T-helper 1 cell treated with Interleukin-12 subunit alpha and Interleukin-12 subunit beta and Interleukin-4 antibody, amounts not matched to agents 30 μg/mL and 1 μg/mL, for 36 hours (primary cell): ENCODE data around the gene MOGAT2.

Experiments
- H3K27ac Mint-ChIP-seq: one replicate; pipeline ENCODE4 v1.8.0; 2021; ENCODE audit warnings: mild to moderate bottlenecking, mixed read lengths
- H3K27me3 Mint-ChIP-seq: one replicate; pipeline ENCODE4 v1.8.0; 2021; ENCODE audit warnings: low read depth, mixed read lengths
- H3K36me3 Mint-ChIP-seq: one replicate; pipeline ENCODE4 v1.8.0; 2021; ENCODE audit warnings: low read depth, mixed read lengths
- H3K4me1 Mint-ChIP-seq: one replicate; pipeline ENCODE4 v1.8.0; 2021; ENCODE audit warnings: low read depth, mixed read lengths
- H3K4me3 Mint-ChIP-seq: one replicate; pipeline ENCODE4 v1.8.0; 2021; ENCODE audit warnings: mild to moderate bottlenecking, moderate library complexity, mixed read lengths
- H3K9me3 Mint-ChIP-seq: one replicate; pipeline ENCODE4 v1.8.0; 2021; ENCODE audit warnings: mixed read lengths

Gene MOGAT2

DNA sequence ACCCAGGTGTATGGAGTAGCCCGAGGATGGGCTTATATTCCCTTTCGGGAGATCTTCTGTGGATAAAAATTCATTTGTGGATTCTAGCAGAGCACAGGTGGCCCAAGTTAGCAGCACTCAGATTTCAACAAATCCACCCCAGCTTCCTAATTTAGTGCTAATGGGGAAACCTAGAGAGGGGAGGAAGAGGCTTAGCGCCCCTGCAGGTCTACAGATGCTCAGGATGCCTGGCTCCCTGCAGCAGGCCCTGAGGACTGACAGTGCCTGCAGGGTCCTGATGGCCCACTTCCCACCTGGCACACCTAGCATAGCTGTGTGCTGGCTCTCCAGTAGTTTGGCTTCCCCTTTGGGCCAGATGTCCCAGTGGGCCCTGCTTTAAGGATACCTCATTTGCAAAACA lies 57.4 kb downstream of the MOGAT2 start:
- Mint-ChIP-seq H3K4me3 (no peak overlapping the region), H3K36me3 (peaks cover 4% of the 10 kb centered on the region), H3K27me3 (peaks cover 13% of the 10 kb centered on the region), H3K4me1 (peaks cover 41% of the 10 kb centered on the region), H3K27ac (no peak overlapping the region), H3K9me3 (no peaks in the 10 kb centered on the region)

DNA sequence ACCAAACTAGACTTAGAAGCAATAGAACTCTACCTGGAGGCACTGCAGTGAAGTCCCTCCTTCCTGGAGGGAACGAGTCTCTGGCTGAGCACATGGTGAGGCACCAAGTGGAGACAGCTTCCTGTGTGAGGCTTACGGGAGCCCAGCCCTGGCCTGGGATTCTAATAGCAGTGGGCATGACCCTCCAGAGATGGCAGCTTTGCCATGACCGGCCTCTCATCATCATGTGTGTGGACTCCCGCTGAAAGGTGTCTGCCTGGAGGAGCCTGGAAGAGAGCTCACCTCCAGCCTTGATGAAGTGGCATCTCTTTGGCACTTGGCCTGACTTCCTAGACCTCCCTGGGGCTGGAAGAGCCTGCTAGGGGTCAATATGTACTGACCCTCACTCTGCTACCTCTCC lies 58.9 kb downstream of the MOGAT2 start:
- Mint-ChIP-seq H3K4me1 (peaks cover 34% of the 10 kb centered on the region), H3K4me3 (no peak overlapping the region), H3K27me3 (no peaks in the 10 kb centered on the region), H3K36me3 (peaks cover 4% of the 10 kb centered on the region), H3K9me3 (no peaks in the 10 kb centered on the region), H3K27ac (no peak overlapping the region)

DNA sequence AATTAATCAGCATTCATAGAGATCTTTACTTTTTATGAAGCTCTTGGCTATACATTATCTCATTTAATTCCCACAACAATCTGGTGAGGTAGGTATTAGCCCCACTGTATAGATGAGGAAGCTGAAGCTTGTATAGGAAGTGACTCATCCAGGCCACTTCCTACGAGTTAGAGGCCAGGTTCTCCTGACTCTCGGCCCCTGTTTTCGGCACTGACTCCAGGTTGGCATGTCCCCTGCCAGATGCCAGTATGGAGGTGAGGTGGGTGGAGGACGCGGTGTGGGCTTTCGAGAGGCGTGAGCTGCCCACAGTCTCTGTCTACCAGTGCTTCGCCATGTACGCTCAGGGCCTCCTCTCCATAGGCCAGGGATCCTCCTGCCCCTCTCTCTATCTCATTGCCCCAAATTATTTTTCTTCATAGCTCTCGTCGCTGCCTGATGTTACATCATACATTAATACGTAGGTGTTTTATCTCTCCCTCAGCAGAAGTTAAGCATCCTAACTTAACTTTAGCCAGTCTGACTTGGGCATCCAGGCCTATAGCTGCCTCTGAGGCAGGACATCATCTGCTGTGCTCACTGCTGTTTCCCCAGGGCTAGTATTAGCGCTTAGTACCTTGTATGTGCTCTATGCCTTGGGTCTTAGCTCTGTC lies 59.9 kb downstream of the MOGAT2 start:
- Mint-ChIP-seq H3K36me3 (peaks cover 4% of the 10 kb centered on the region), H3K9me3 (no peaks in the 10 kb centered on the region), H3K27ac (peak overlapping the region; percentile 53), H3K4me1 (peaks cover 31% of the 10 kb centered on the region), H3K4me3 (no peak overlapping the region), H3K27me3 (no peaks in the 10 kb centered on the region)

DNA sequence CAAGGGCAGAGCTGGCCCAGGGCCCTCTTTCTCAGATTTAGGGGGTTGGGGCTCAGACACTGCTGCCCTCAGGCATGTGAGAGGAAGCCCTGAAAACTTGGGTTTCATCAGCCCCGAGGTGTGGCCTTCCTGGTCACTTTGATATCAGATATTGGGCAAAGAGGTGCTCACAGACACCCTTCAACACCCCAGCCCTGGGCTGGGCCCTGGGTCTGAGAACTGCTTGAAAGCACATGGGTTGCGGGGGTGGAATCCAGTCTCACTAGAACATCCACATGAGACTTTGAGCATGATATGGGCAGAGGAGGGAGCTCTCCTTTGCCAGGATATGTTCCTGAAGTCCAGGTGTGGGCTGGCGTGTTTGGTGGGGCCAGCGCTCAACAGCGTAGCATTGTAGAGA lies 61.3 kb downstream of the MOGAT2 start:
- Mint-ChIP-seq H3K27ac (no peak overlapping the region), H3K4me1 (peaks cover 27% of the 10 kb centered on the region), H3K9me3 (no peaks in the 10 kb centered on the region), H3K27me3 (no peaks in the 10 kb centered on the region), H3K36me3 (no peaks in the 10 kb centered on the region), H3K4me3 (no peak overlapping the region)

GRCh38 chr11:75779960-75780359 lies 62.3 kb downstream of the MOGAT2 start:
- Mint-ChIP-seq H3K27me3 (no peaks in the 10 kb centered on the region), H3K27ac (no peak overlapping the region), H3K4me3 (no peak overlapping the region), H3K36me3 (no peaks in the 10 kb centered on the region), H3K4me1 (peaks cover 25% of the 10 kb centered on the region), H3K9me3 (no peaks in the 10 kb centered on the region)

DNA sequence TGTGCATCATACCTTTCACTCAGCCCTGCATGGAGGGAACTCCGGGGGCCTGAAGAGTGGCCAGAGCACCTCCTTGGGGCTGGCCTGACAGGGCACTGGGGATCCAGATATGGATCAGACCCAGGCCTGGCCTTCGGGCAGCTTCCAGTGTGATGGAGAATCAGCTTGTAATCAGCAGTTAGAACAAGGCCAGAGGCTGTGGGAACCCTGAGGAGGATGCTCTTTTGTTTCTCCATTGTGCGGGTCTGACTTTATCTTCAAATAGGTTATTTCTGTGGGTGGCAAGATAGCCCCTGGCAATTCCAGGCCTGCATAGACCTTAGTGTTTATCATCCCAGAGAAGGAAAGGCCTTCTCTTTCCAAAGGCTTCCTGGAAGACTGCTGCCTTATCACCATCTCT lies 63.2 kb downstream of the MOGAT2 start:
- Mint-ChIP-seq H3K27me3 (no peaks in the 10 kb centered on the region), H3K27ac (no peak overlapping the region), H3K4me3 (no peak overlapping the region), H3K36me3 (no peaks in the 10 kb centered on the region), H3K9me3 (no peaks in the 10 kb centered on the region), H3K4me1 (peaks cover 24% of the 10 kb centered on the region)

DNA sequence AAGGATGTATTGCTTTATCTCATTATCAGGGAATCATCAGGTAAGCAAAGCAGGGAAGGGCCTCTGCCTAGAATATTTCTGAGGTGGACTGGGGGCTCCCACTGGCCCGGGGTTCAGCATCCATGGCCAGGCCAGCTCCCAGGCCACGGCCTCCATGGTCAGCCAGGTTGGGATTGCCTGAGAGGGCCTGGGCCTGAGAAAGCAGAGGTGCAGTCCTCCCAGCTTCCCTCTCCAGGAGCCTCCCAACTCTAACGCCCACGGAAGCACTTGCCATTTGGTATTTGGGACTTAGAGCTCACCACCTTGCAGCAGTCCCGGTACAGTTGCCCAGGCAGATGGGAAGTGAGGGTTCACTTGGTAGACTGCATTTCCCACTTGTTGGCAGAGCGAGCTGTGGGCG lies 63.7 kb downstream of the MOGAT2 start:
- no peaks in the 10 kb centered on the region for H3K36me3 Mint-ChIP-seq
- no peaks in the 10 kb centered on the region for H3K9me3 Mint-ChIP-seq
- H3K4me3 Mint-ChIP-seq: no peak overlapping the region
- H3K4me1 Mint-ChIP-seq: peaks cover 21% of the 10 kb centered on the region
- H3K27ac Mint-ChIP-seq: no peak overlapping the region
- H3K27me3 Mint-ChIP-seq: no peaks in the 10 kb centered on the region

DNA sequence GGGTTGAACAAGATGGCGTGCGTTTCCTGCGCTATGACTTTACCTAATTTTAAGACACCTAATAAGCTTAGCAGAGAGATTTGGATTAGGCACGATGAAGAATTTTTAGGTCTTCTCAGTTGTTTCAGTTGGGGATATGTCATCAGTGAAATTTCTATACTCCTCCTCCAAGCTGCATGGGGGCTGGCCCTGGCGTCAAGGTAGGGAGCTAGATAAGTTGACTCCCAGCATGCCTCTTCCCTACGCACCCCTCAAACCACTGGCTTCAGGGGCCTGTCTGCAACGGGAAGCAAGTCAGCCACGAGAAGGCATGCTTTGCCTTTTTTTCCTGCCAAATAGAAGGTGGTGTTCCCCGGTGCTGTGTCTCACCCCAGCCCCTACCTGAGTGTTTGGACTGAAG lies 64.2 kb downstream of the MOGAT2 start:
- H3K27me3 Mint-ChIP-seq: no peaks in the 10 kb centered on the region
- peaks cover 19% of the 10 kb centered on the region for H3K4me1 Mint-ChIP-seq
- no peaks in the 10 kb centered on the region for H3K9me3 Mint-ChIP-seq
- H3K4me3 Mint-ChIP-seq: no peak overlapping the region
- no peak overlapping the region for H3K27ac Mint-ChIP-seq
- H3K36me3 Mint-ChIP-seq: no peaks in the 10 kb centered on the region
